Stimulated activated CD4-positive, alpha-beta T cell treated with anti-CD3 and anti-CD28 coated beads, Interleukin-15, amount 100 ng/mL, for 1 hour (primary cell): Measurements from ENCODE around the gene ADORA2A.
"Not testable (repeated sequence)": the region's sequence is repeated elsewhere in the genome, so short reads cannot be mapped to it uniquely, and the experiment has no call there.

ENCODE experiments used
- DNase-seq, 2 donors: peaks; one replicate each; pipeline ENCODE4 v3.0.0-alpha.2; 2020; ENCODE audit warnings: low read depth in 1 of 2, low spot score in 1 of 2

ADORA2A gene

GRCh38 chr22:24482998-24483397, 55.6 kb downstream of the ADORA2A start:
- DNase-seq = no peak

- no peak for DNase-seq
These were observed 56.7 kb downstream of the ADORA2A start for GRCh38 chr22:24483976-24484545.

- no peak for DNase-seq
These were observed 57.8 kb downstream of the ADORA2A start for GRCh38 chr22:24485170-24485569.

- DNase-seq = no peak
These were observed 58.2 kb downstream of the ADORA2A start for GRCh38 chr22:24485608-24486007.

GRCh38 chr22:24486501-24486921, 59.1 kb downstream of the ADORA2A start:
- DNase-seq = no peak

GRCh38 chr22:24489011-24489410, 61.6 kb downstream of the ADORA2A start:
- DNase-seq = no peak

GRCh38 chr22:24489434-24489833, 62.0 kb downstream of the ADORA2A start:
- DNase-seq = not testable (repeated sequence)
